ENCODE data around the gene P2RY2. TPM values are rescaled to one million over a fixed set of nuclear protein-coding genes. Genes with fewer than 3 reads are reported as not detected.

Gene P2RY2
- total RNA-seq, 1 experiment from 2014 or later: 1.2 TPM

DNA sequence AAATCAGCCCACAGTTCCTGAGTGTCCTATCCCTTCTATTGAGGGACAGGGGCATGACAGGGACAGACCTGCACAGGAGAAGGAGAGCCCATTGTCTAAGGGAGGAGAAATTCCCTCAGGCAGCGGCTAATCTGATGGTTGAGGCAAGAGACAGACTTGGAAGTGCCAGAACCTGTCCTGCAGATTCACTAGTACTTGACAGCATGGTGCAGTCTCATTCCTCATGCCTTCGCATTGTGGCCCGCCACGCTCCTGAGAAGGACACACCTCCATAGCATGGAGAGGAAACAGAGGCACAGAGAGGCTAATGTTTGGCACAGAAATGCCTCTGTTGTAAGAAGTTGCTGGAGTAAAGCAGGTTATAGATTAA is 57.3 kb downstream of the P2RY2 start:
- Mint-ChIP-seq H3K36me3 (no peaks in the 10 kb centered on the region), H3K27me3 (ENCODE audit: low read depth) (no peaks in the 10 kb centered on the region), H3K9me3 (no peaks in the 10 kb centered on the region), H3K4me1 (peaks cover 18% of the 10 kb centered on the region), H3K27ac (no peak overlapping the region), H3K4me3 (no peak overlapping the region)
- ChIA-PET CTCF (interaction anchor here (1.0 to 1.4 kb wide), 5 partner anchors 14 to 76 kb away, joined by 3 to 5 read pairs (median 4); no protein-coding TSS in a partner anchor), POLR2A (no interaction called here)
- TF ChIP-seq RORB (CRISPR knock-in tag; IDR thresholded peaks at IDR 0.05) (no peak), E2F1 (CRISPR knock-in tag; IDR thresholded peaks at IDR 0.05) (no peak), HMGA2 (CRISPR knock-in tag; IDR thresholded peaks at IDR 0.05) (no peak), NFE2L1 (CRISPR knock-in tag; IDR thresholded peaks at IDR 0.05) (no peak), OVOL2 (CRISPR knock-in tag; IDR thresholded peaks at IDR 0.05; ENCODE audit: borderline replicate concordance) (no peak), CBFB (CRISPR knock-in tag; IDR thresholded peaks at IDR 0.05; ENCODE audit: low read depth) (no peak), EMX1 (CRISPR knock-in tag; IDR thresholded peaks at IDR 0.05) (no peak), E2F4 (CRISPR knock-in tag; IDR thresholded peaks at IDR 0.05; ENCODE audit: borderline replicate concordance, low read depth) (no peak)
- TF ChIP-seq, protein P1, sequence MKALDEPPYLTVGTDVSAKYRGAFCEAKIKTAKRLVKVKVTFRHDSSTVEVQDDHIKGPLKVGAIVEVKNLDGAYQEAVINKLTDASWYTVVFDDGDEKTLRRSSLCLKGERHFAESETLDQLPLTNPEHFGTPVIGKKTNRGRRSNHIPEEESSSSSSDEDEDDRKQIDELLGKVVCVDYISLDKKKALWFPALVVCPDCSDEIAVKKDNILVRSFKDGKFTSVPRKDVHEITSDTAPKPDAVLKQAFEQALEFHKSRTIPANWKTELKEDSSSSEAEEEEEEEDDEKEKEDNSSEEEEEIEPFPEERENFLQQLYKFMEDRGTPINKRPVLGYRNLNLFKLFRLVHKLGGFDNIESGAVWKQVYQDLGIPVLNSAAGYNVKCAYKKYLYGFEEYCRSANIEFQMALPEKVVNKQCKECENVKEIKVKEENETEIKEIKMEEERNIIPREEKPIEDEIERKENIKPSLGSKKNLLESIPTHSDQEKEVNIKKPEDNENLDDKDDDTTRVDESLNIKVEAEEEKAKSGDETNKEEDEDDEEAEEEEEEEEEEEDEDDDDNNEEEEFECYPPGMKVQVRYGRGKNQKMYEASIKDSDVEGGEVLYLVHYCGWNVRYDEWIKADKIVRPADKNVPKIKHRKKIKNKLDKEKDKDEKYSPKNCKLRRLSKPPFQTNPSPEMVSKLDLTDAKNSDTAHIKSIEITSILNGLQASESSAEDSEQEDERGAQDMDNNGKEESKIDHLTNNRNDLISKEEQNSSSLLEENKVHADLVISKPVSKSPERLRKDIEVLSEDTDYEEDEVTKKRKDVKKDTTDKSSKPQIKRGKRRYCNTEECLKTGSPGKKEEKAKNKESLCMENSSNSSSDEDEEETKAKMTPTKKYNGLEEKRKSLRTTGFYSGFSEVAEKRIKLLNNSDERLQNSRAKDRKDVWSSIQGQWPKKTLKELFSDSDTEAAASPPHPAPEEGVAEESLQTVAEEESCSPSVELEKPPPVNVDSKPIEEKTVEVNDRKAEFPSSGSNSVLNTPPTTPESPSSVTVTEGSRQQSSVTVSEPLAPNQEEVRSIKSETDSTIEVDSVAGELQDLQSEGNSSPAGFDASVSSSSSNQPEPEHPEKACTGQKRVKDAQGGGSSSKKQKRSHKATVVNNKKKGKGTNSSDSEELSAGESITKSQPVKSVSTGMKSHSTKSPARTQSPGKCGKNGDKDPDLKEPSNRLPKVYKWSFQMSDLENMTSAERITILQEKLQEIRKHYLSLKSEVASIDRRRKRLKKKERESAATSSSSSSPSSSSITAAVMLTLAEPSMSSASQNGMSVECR (CRISPR knock-in tag; IDR thresholded peaks at IDR 0.05; ENCODE audit: borderline replicate concordance): no peak
- TF ChIP-seq, protein P2, sequence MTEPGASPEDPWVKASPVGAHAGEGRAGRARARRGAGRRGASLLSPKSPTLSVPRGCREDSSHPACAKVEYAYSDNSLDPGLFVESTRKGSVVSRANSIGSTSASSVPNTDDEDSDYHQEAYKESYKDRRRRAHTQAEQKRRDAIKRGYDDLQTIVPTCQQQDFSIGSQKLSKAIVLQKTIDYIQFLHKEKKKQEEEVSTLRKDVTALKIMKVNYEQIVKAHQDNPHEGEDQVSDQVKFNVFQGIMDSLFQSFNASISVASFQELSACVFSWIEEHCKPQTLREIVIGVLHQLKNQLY (CRISPR knock-in tag; IDR thresholded peaks at IDR 0.05): no peak
- TF ChIP-seq, protein P3, sequence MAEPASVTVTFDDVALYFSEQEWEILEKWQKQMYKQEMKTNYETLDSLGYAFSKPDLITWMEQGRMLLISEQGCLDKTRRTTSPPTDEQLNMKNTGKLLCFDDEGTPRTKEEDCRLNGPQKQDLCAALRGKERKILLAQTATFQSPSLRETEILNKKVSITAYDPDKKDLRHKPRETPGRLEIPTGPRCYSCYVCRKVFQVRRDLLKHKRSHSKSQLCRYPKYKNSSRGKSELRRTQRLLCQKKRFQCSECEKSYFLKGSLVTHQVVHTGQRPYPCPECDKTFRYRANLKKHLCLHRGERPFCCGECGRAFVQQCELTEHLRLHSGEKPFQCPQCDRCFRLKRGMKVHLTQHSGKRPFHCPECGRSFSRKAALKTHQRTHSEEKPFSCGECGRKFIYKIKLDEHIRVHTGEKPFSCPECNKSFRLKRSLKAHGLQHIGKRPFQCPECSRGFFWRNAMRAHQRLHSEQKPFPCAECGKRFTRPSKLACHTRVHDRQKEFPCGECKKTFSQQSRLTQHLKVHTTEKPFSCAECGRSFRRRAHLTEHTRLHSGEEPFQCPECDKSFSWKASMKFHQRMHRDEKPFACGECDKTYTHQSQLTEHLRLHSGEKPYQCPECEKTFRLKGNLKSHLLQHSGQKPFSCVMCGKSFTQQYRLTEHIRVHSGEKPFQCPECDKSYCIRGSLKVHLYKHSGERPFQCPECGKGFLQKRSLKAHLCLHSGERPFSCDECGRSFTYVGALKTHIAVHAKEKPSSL (CRISPR knock-in tag; conservative IDR thresholded peaks at IDR 0.05): no peak
- no peak for ATAC-seq
- peak; percentile 2 for DNase-seq (ENCODE audit: low spot score)

DNA sequence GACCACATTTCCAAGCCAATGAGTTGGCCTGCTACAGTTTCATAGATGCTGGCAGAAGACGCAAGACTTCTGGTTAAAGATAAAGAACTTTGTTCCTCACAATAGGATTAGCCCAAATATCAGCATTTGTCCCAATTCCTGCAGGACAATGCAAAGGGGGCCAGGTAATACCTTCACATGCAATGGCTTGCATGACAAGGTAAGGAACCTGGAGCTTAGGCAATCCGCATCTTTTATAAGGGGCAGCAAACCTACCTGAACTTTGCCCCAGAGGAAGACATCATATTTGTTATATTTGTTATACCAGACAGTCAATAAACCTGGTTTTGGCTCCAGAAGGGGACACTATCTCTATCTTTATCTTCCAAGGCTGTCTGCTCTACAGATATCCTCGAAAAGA is 59.4 kb downstream of the P2RY2 start:
- no peak for DNase-seq (ENCODE audit: low spot score)
- POLR2A ChIA-PET: no interaction called here
- TF ChIP-seq ZMAT4 (CRISPR knock-in tag; IDR thresholded peaks at IDR 0.05): no peak
- TF ChIP-seq GRHL2 (CRISPR knock-in tag; IDR thresholded peaks at IDR 0.05; ENCODE audit: insufficient replicate concordance, severe bottlenecking): no peak
- TF ChIP-seq, protein P4, sequence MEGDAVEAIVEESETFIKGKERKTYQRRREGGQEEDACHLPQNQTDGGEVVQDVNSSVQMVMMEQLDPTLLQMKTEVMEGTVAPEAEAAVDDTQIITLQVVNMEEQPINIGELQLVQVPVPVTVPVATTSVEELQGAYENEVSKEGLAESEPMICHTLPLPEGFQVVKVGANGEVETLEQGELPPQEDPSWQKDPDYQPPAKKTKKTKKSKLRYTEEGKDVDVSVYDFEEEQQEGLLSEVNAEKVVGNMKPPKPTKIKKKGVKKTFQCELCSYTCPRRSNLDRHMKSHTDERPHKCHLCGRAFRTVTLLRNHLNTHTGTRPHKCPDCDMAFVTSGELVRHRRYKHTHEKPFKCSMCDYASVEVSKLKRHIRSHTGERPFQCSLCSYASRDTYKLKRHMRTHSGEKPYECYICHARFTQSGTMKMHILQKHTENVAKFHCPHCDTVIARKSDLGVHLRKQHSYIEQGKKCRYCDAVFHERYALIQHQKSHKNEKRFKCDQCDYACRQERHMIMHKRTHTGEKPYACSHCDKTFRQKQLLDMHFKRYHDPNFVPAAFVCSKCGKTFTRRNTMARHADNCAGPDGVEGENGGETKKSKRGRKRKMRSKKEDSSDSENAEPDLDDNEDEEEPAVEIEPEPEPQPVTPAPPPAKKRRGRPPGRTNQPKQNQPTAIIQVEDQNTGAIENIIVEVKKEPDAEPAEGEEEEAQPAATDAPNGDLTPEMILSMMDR (IDR thresholded peaks at IDR 0.05): no peak
- no peak for TF ChIP-seq JUN (CRISPR knock-in tag; IDR thresholded peaks at IDR 0.05)
- TF ChIP-seq, protein P1 (CRISPR knock-in tag; IDR thresholded peaks at IDR 0.05; ENCODE audit: borderline replicate concordance): no peak

More for the DNA sequence above, 59.4 kb downstream of the P2RY2 start:
- no peaks in the 10 kb centered on the region; the same call in 1 of the 2 replicates for H3K27me3 Mint-ChIP-seq (ENCODE audit: low read depth)
- H3K27ac Mint-ChIP-seq: no peak overlapping the region
- no peak for ATAC-seq
- peaks cover under 1% of the 10 kb centered on the region for H3K4me1 Mint-ChIP-seq
- CTCF ChIA-PET: interaction anchor here (0.6 to 1.4 kb wide), 4 partner anchors 10 to 360 kb away, joined by 3 to 4 read pairs (median 4); no protein-coding TSS in a partner anchor
- H3K9me3 Mint-ChIP-seq: no peaks in the 10 kb centered on the region
- H3K4me3 Mint-ChIP-seq: no peak overlapping the region
- H3K36me3 Mint-ChIP-seq: no peaks in the 10 kb centered on the region

All from WTC11 (cell line).